Renal cortex interstitium (tissue), 11 donors: Measurements from ENCODE around the gene RFX3. TPM values are rescaled to one million over a fixed set of nuclear protein-coding genes. Genes with fewer than 3 reads are reported as not detected.
"Not testable (repeated sequence)": the region's sequence is repeated elsewhere in the genome, so short reads cannot be mapped to it uniquely, and the experiment has no call there.

ENCODE experiments used
- DNase-seq, 11 donors: peaks; one replicate each; pipeline ENCODE4 v3.0.0-alpha.2; 2013; ENCODE audit warnings: low read depth in 9 of 11, low spot score in 4 of 11; ENCODE audit errors: extremely low read depth in 1 of 11
- polyA plus RNA-seq, 3 donors: library from polyadenylated mRNA; unstranded; fragments of 120-200 nt; gene quantifications; one replicate each; pipeline ENCODE4 v1.2.1, GENCODE V29; 2013; ENCODE audit not compliant: insufficient read length in 3 of 3

Gene RFX3
- polyA plus RNA-seq, 3 donors, result 16.2 to 20.2 (median 19.0) TPM

DNA sequence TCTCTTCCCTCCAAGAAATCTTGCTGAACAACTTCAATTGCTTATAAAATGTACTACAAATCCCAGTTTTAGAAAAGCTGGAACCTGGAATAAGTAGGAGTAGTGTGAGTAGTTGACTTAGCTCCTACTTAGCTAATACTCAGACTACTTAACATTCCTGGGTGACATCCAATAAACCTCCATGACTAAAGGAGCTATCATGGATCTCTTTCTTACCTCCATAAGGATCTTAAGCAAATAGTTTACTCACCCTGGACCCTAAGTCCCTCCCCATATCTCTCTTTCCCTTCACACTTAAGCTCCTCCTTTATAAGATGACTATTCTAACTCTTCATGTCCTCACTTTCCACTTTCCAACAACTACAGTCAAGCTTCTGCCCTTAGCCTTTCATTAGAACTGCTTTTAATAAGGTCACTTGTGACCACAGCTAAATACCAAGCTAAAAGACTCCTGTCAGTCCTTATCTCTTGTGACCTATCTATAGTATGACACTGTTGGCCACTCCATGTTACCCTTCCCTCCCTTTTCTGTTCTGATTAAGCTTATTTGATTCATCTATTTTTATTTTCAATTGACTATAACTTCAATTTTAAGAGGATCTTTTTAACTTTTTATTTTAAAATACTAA is 194.9 kb downstream of the RFX3 start:
- no peak for DNase-seq

DNA sequence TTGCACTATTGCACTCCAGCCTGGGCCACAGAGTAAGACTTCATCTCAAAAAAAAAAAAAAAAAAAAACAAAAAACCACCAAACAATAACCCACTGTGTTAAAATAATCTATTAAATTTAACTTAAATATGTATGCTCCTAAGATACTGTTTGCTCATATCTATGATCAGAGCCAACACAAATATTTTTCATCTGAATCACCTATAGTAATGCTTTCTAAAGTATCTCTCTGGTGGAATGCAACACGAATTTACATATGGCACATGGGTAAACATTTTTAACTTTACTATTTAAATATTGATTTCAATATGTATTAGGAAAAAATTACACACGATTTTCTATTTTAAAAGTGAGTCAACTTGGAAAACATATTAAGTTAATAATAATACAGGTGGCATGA is 196.4 kb downstream of the RFX3 start:
- DNase-seq, result no peak

- no peak for DNase-seq
Measured at GRCh38 chr9:3323714-3324113, 202.1 kb downstream of the RFX3 start.

GRCh38 chr9:3321186-3321585 is 204.6 kb downstream of the RFX3 start:
- DNase-seq, result no peak

GRCh38 chr9:3312595-3312994 is 213.2 kb downstream of the RFX3 start:
- not testable (repeated sequence) for DNase-seq

DNA sequence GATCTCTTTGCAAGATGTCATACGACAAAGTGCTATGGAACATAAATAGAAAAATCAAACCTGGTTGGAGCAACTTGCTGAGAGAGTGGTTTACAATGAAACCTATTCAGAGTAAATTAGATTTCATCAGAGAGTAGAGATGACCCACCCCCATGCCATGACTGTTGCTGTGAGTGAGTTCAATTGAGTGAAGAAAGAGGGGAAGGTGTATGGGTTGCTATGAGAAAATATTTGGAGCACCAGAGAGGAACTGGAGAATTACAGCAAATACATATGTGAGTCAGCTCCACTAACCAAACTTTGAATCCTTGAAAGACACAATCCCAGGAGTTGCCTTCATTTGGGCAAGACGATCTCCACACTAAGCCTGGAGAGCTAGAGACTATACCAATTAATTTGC is 217.2 kb downstream of the RFX3 start:
- DNase-seq, result no peak

GRCh38 chr9:3304388-3304787 is 221.4 kb downstream of the RFX3 start:
- not testable (repeated sequence) for DNase-seq

GRCh38 chr9:3299872-3300271 is 225.9 kb downstream of the RFX3 start:
- no peak for DNase-seq

GRCh38 chr9:3296536-3296935 is 229.3 kb downstream of the RFX3 start:
- no peak for DNase-seq

GRCh38 chr9:3292311-3292710 is 233.5 kb downstream of the RFX3 start:
- no peak for DNase-seq

- no peak for DNase-seq
Measured at GRCh38 chr9:3290231-3290840, 235.5 kb downstream of the RFX3 start.

GRCh38 chr9:3288686-3289085 is 237.1 kb downstream of the RFX3 start:
- DNase-seq, result no peak

DNA sequence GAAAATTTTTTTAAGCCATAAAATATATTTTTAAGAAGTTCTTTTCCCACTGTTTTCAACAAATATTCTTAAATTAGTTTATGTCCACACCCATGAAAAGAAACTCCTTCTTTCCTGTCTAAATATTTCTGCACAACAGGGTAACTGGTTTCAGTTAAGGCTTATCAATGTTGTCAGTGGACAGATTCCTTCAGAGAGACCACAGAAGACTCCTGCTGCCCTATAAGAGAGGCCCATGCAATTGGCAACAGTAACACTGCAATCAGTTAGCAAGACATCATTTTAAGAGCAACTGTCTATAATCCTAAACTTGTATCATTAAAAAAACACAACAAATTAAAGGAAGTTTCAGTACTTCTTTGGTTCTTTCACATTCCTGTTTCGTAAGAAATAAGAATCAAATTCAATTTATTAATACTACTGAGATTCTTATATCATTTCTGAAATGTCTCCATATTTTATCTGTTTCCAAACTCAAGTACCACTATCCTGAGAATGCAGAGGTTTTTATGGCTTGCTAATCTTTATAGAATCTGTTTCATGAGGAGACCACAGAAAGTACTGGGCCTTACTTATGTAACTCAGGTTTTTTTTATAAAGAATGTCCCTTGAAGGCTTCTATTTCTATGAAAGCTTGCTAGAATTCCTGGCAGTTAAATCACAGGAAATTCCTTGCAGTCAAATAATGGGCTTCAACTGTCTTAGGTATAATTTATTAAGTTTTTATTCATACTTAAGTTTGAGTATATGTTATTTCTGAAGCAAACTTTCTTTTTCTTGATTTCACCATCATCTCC is 240.2 kb downstream of the RFX3 start:
- no peak for DNase-seq

DNA sequence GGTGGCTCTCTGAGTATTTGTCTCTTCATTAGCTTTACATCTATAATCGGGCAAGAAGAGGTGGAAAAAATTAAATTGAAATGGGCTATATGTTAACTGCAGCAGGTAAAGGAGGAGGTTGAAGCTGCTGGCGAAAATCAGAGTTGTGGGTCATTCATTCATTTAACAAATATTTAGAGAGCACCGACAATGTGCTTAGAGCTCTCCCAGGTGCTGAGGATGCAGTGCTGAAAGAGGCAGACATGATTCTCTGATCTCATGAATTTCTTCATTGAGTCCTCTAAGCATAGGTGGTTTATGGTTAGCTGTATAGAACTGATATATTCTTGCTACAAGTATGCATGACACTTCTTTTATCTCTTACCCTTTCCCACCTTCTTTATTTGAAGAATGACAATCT is 243.4 kb downstream of the RFX3 start:
- DNase-seq, result no peak

- no peak for DNase-seq
Measured at GRCh38 chr9:3281399-3281798, 244.4 kb downstream of the RFX3 start.

GRCh38 chr9:3277200-3277599 is 248.6 kb downstream of the RFX3 start:
- no peak for DNase-seq

- no peak for DNase-seq
Measured at GRCh38 chr9:3271581-3271980, 254.2 kb downstream of the RFX3 start.

DNA sequence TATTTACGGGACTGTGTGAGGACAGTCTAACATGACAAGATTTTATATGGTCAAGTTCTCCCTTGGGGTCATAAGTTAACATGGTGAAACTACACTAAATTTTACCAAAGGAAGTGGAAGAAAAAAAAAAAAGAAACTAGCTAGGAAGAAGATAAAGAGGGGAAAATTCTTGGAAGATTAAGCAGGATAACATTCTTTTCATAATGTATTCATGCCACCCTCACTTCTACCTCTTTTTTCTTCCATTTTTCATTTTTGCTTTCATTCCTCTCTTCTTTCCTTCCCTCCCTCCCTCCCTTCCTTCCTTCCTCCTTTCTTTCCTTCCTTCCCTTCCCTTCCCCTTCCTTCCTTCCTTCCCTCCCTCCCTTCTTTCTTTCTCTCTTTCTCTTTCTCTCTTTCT is 254.6 kb downstream of the RFX3 start:
- no peak for DNase-seq

DNA sequence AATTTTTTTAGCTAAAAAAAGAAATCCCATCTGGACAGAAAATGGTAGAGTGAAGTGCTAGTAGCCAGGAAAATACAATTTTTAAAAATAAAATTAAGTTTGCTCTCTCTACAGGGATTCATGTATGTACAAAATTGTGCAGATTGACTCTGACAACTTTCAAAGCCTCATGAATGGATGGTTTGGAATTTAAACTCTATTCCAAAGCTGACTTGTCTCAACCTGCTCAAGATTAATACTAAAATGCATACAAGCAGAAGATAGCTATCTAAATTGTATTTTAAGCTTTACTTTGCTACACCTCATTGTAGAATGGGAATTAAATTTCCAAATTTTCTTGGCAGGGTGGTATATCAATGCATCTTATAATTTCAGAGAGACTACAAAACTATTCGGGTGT is 257.6 kb downstream of the RFX3 start:
- no peak for DNase-seq

- peak in 4 of 11 donors; percentile 17 to 28 (median 22) for DNase-seq
Measured at GRCh38 chr9:3263698-3264097, 262.1 kb downstream of the RFX3 start.
